Measurements from ENCODE around the gene ZIC2. TPM values are rescaled to one million over a fixed set of nuclear protein-coding genes. Genes with fewer than 3 reads are reported as not detected.

ZIC2 gene
- polyA plus RNA-seq (2011; rRNA removed): not detected in 2 replicates
- not detected in 2 replicates for polyA minus RNA-seq (2011; rRNA and poly(A)+ RNA removed)

GRCh38 chr13:99981735-99982035 is at the start of gene ZIC2:
Gene ZIC2 (plus strand): TSS chr13:99981784. CDS start chr13:99982065, 281 bp downstream.
- no peak for DNase-seq (ENCODE audit: low read depth)
- H3K27me3 ChIP-seq (ENCODE audit: control insufficient read depth, insufficient read depth, low read length): peaks cover 57% of the 10 kb centered on the region
- H3K36me3 ChIP-seq (ENCODE audit: control insufficient read depth, insufficient read depth, low read length): no peaks in the 10 kb centered on the region
- ChIA-PET POLR2A (no interaction called here), CTCF (no interaction called here)
- peak within 1 kb of the TSS; percentile 34 for H3K4me3 ChIP-seq (ENCODE audit: low read depth, low read length)
- TF ChIP-seq CTCF (IDR thresholded peaks at IDR 0.05; ENCODE audit: insufficient read depth, low read depth, low read length): no peak

- Histone ChIP-seq H3K27me3 (ENCODE audit: control insufficient read depth, insufficient read depth, low read length) (no peaks in the 10 kb centered on the region), H3K4me3 (ENCODE audit: low read depth, low read length) (no peak overlapping the region), H3K36me3 (ENCODE audit: control insufficient read depth, insufficient read depth, low read length) (no peaks in the 10 kb centered on the region)
- POLR2A ChIA-PET: no interaction called here
- no peak for DNase-seq (ENCODE audit: low read depth)
- CTCF ChIA-PET: no interaction called here
- no peak for TF ChIP-seq CTCF (IDR thresholded peaks at IDR 0.05; ENCODE audit: insufficient read depth, low read depth, low read length)
Observed at GRCh38 chr13:99932912-99933311, 48.7 kb upstream of the ZIC2 start.

- no peak for DNase-seq (ENCODE audit: low read depth)
- Histone ChIP-seq H3K27me3 (ENCODE audit: control insufficient read depth, insufficient read depth, low read length) (peaks cover 4% of the 10 kb centered on the region; the same call in 1 of the 2 replicates), H3K36me3 (ENCODE audit: control insufficient read depth, insufficient read depth, low read length) (no peaks in the 10 kb centered on the region), H3K4me3 (ENCODE audit: low read depth, low read length) (no peak overlapping the region)
- CTCF ChIA-PET: interaction anchor here (0.5 to 1.2 kb wide), 3 partner anchors 16 to 638 kb away, joined by 3 read pairs; no protein-coding TSS in a partner anchor
- TF ChIP-seq CTCF (IDR thresholded peaks at IDR 0.05; ENCODE audit: insufficient read depth, low read depth, low read length): no peak
- POLR2A ChIA-PET: no interaction called here
Observed at GRCh38 chr13:99935772-99936171, 45.8 kb upstream of the ZIC2 start.

- Histone ChIP-seq H3K36me3 (ENCODE audit: control insufficient read depth, insufficient read depth, low read length) (no peaks in the 10 kb centered on the region), H3K4me3 (ENCODE audit: low read depth, low read length) (no peak overlapping the region), H3K27me3 (ENCODE audit: control insufficient read depth, insufficient read depth, low read length) (peaks cover 4% of the 10 kb centered on the region; the same call in 1 of the 2 replicates)
- no peak for DNase-seq (ENCODE audit: low read depth)
- CTCF ChIA-PET: no interaction called here
- no peak for TF ChIP-seq CTCF (IDR thresholded peaks at IDR 0.05; ENCODE audit: insufficient read depth, low read depth, low read length)
- POLR2A ChIA-PET: no interaction called here
Observed at GRCh38 chr13:99938635-99939034, 42.9 kb upstream of the ZIC2 start.

- ChIA-PET POLR2A (no interaction called here), CTCF (no interaction called here)
- no peak overlapping the region for H3K4me3 ChIP-seq (ENCODE audit: low read depth, low read length)
- no peaks in the 10 kb centered on the region for H3K36me3 ChIP-seq (ENCODE audit: control insufficient read depth, insufficient read depth, low read length)
- peaks cover 4% of the 10 kb centered on the region; the same call in 1 of the 2 replicates for H3K27me3 ChIP-seq (ENCODE audit: control insufficient read depth, insufficient read depth, low read length)
- no peak for TF ChIP-seq CTCF (IDR thresholded peaks at IDR 0.05; ENCODE audit: insufficient read depth, low read depth, low read length)
- DNase-seq (ENCODE audit: low read depth): no peak
Observed at GRCh38 chr13:99941086-99941485, 40.5 kb upstream of the ZIC2 start.
